ENCODE data around the gene NIF3L1.

DNA sequence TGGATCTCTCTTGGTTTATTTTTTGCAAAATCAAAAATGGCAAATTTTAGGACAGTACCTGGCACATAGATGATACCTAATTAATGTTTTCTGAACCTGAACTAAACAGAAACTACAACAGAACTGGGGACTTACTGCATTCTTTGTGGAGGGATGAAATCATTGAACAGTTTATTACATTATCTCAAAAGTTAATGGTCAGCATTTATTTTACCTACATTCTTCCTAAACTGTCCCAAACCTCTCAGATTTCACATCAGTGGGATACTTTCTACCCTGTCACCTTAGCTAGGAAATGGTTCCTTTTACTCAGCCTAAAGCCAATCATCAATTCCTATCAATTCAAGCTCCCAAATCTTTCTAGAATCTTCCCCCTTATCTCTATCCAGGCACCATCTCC, 10.3 kb downstream of the NIF3L1 start:
- TF ChIP-seq EP300 (IDR thresholded peaks at IDR 0.05): no peak
- TF ChIP-seq, protein P1, sequence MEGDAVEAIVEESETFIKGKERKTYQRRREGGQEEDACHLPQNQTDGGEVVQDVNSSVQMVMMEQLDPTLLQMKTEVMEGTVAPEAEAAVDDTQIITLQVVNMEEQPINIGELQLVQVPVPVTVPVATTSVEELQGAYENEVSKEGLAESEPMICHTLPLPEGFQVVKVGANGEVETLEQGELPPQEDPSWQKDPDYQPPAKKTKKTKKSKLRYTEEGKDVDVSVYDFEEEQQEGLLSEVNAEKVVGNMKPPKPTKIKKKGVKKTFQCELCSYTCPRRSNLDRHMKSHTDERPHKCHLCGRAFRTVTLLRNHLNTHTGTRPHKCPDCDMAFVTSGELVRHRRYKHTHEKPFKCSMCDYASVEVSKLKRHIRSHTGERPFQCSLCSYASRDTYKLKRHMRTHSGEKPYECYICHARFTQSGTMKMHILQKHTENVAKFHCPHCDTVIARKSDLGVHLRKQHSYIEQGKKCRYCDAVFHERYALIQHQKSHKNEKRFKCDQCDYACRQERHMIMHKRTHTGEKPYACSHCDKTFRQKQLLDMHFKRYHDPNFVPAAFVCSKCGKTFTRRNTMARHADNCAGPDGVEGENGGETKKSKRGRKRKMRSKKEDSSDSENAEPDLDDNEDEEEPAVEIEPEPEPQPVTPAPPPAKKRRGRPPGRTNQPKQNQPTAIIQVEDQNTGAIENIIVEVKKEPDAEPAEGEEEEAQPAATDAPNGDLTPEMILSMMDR (IDR thresholded peaks at IDR 0.05): no peak
- no peak for TF ChIP-seq POLR2A (IDR thresholded peaks at IDR 0.05)
- TF ChIP-seq POLR2AphosphoS5 (IDR thresholded peaks at IDR 0.05): no peak
